Measurements from ENCODE around the gene DMRT1.
A peak's percentile ranks its signal among the peaks of the same experiment; 100 is the strongest.

The DMRT1 gene

DNA sequence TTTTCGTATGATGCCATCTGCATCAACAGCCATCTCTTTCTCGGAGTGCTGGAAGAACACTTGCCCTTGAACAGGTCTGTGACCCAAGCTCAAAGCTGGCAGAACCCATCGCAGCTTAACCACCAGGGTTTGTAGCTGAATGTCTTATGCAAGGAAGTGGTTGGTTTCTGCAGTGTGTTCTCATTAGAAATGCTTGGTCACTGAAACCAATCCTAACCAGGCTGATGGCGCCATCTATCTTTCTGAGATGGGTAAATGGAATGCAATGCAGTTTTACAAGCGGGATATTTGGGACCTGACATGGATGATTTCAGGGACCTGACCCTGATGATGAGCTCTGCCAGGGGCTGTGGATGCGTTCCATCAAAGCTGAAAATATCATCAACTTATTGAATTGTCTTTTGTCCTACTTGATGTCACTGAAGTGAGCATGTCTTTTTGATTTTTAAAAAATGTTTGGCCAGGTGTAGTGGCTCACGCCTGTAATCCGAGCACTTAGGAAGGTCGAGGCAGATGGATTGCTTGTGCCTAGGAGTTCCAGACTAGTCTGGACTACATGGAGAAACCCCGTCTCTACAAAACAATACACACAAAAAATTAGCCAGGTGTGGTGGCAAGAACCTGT is 163.7 kb downstream of the DMRT1 start:
- no peak for DNase-seq

DNA sequence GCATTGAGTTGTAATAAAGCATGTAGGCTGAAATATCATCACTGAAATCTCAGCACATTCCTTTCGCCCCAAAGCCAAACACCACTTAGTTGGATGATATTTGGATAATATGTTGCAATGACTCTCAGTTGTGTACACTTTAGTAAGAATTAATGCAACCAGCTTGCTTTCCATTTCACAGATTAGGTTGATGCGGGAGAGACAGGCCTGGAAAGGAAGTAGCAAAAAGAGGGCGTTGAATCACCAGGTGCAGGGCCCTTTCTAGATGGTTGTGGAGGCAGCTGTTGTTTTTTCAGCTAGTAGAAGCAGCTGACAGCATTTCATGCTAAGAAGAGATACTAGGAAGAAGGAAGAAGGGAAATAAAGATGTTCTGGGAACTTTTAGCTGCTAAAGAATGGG is 165.8 kb downstream of the DMRT1 start:
- no peak for DNase-seq

DNA sequence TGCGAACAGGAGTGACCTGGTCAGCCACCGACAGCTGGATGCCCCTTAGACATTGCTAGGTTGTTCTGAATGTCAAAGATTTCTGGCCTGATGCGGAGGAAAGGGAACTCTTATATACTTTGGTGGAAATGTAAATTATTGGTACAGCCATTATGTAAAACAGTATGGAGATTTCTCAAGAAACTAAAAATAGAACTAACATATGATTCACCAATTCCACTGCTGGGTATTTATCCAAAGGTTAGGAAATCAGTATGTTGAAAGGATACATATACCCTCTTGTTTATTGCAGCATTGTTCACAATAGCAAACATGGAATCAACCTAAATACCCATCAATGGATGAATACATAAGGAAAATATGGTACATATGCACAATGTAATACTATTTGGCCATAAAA is 166.7 kb downstream of the DMRT1 start:
- DNase-seq = no peak

DNA sequence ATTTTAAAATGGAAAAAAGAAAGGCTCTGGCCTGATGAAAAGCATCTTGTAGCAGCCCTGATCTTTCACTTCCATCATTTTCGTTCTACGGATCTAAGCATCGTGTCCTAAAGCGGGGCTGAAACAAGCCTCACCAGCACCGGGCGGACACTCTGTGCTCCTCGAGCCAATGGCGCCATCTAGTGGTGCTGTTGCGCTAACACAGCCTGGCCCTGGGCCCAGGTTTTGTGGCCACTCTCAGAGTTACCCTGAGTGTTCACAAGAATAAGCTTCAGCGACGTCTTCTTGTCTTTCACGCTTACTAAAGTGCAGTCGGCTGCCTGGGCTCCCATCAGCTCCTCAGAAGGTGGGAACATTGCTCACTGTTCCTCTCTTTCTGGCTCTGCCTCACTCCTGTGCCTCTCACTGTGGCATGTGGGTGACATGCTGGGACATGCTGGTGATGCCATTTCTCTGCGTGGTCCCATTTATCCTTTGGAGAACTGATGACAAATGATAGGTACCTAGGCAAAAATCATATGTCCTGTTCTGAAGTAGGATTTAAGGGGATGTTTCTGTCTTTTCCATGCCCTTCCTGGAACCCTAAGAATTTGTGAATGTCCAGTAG is 167.7 kb downstream of the DMRT1 start:
- DNase-seq = peak; percentile 77

DNA sequence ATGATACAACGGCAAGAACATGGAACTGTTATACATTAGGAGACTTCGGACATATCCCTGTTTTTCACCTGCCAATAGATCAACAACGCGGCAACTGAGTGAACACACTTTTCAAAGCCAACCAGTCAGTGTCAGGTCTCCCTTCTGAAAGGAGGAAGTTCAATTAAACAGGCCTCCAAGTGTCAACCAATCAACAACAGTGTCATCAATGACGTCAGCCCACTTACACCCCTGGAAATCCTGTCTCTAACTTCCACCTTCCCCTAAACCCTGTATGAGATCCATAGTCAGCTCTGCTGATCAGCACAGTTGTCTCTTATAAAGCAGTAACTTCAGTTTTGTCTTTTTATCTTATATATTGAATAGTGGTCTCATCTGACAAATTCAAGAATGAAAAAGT is 171.5 kb downstream of the DMRT1 start:
- no peak for DNase-seq

DNA sequence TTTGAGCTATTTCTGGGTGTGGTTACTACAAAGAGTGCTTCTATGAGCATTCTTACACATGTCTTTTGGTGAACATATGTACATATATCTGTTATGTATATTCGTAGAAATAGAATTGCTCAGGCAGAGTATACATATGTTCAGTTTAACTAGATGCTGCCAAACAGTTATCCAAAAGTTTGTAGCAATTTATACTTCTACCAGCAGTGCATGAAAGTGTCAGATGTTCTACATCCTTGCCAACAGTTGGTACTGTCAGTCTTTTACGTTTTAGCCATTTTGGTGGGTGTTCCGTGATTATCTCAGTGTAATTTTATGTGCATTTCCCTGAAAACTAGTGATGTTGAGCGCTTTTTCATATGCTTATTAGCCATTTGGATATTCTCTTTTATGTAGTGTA is 172.7 kb downstream of the DMRT1 start:
- no peak for DNase-seq

DNA sequence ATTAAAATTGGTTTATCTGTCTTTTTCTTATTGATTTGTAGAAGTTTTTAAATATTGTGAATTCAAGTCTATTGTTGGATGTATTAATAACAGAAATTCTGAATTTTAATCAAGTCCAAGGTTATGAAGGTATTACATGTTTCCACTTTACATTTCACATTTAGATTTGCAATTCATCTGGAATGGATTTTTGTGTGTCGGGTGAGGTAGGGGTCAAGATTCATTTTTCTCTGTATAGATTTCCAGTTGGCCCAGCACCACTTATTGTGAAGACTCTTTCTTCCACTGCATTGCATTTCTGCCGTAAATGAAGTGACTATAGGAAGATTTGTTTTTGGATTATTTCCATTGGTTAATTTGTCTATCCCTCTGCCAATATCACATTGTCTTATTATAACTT is 173.1 kb downstream of the DMRT1 start:
- DNase-seq = no peak

DNA sequence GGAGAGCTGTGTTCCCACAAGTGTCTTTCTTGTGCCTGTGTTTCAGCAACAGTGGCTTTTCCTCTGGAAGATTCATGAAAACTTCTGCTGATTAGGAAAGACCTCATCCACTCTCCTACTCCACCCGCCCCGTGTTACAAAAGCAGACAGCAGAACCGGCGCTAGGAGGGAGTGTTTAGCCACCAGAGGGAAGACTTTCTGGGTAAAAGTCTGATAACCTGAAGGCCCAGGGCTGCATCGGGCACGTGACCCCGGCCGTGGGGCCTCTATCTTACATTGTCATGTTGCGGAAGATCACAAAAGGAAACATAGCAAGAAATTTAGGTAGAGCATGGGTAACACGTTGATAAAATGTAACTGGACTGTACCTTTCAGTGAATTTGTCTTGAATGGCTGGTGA is 176.6 kb downstream of the DMRT1 start:
- no peak for DNase-seq
